WTC11 (cell line): Measurements from ENCODE around the gene CXCL17.

Experiments
- CREB1 ChIP-seq: sonication (generic); formaldehyde crosslinking; IDR thresholded peaks from 2 replicates; pipeline ENCODE4 v1.8.0; 2023; ENCODE audit warnings: mild to moderate bottlenecking, missing genetic modification reagents
- CTCF ChIP-seq: fragments of 200-600 bp; IDR thresholded peaks from 2 replicates; pipeline ENCODE4 v1.8.0; 2022; ENCODE audit warnings: antibody characterized with exemption
- ETV6 ChIP-seq: sonication (generic); formaldehyde crosslinking; IDR thresholded peaks from 2 replicates; pipeline ENCODE4 v1.8.1; 2022; ENCODE audit warnings: mild to moderate bottlenecking, missing genetic modification reagents
- FOXJ3 ChIP-seq: sonication (generic); formaldehyde crosslinking; IDR thresholded peaks from 2 replicates; pipeline ENCODE4 v1.9.0; 2021; ENCODE audit warnings: missing genetic modification reagents, mild to moderate bottlenecking, borderline replicate concordance
- JUN ChIP-seq: sonication (generic); formaldehyde crosslinking; IDR thresholded peaks from 2 replicates; pipeline ENCODE4 v1.8.0; 2023; ENCODE audit warnings: mild to moderate bottlenecking, missing genetic modification reagents
- MYBL2 ChIP-seq: sonication (generic); formaldehyde crosslinking; IDR thresholded peaks from 2 replicates; pipeline ENCODE4 v1.8.1; 2023; ENCODE audit warnings: mild to moderate bottlenecking, moderate library complexity, missing genetic modification reagents
- NFYB ChIP-seq: sonication (generic); formaldehyde crosslinking; conservative IDR thresholded peaks from 2 replicates; pipeline ENCODE4 v1.8.0; 2022; ENCODE audit warnings: low read depth, missing genetic modification reagents
- NR2C2 ChIP-seq: sonication (generic); formaldehyde crosslinking; IDR thresholded peaks from 2 replicates; pipeline ENCODE4 v1.8.0; 2022; ENCODE audit warnings: mild to moderate bottlenecking, missing genetic modification reagents
- USF2 ChIP-seq: sonication (generic); formaldehyde crosslinking; IDR thresholded peaks from 2 replicates; pipeline ENCODE4 v1.8.1; 2023; ENCODE audit warnings: mild to moderate bottlenecking, missing genetic modification reagents, moderate library complexity
- ZNF121 ChIP-seq: sonication (generic); formaldehyde crosslinking; IDR thresholded peaks from 2 replicates; pipeline ENCODE4 v1.8.0; 2023; ENCODE audit warnings: missing genetic modification reagents

GRCh38 chr19:42412227-42412626 lies 30.5 kb downstream of the CXCL17 start:
- no peak for TF ChIP-seq CREB1
- no peak for TF ChIP-seq CTCF
- TF ChIP-seq USF2 (CRISPR knock-in tag): peak; percentile 54; the same call in 1 of the 2 replicates
- TF ChIP-seq MYBL2 (CRISPR knock-in tag): no peak
- TF ChIP-seq ZNF121 (CRISPR knock-in tag): no peak
- TF ChIP-seq ETV6 (CRISPR knock-in tag): no peak
- TF ChIP-seq NR2C2: no peak
- TF ChIP-seq NFYB: no peak
- no peak for TF ChIP-seq FOXJ3 (CRISPR knock-in tag)
- no peak for TF ChIP-seq JUN (CRISPR knock-in tag)
